GM12891 (cell line): ENCODE measurements around the gene ESYT2.

Experiments used
- POLR2A ChIP-seq: IDR thresholded peaks from 2 replicates; pipeline ENCODE4 v1.6.1; 2011; ENCODE audit warnings: low read depth, low read length, control low read depth
- POLR2AphosphoS5 ChIP-seq: IDR thresholded peaks from 2 replicates; pipeline ENCODE4 v1.6.1; 2011; ENCODE audit warnings: low read depth, low read length, control low read depth
- TAF1 ChIP-seq: IDR thresholded peaks from 2 replicates; pipeline ENCODE4 v1.6.1; 2011; ENCODE audit warnings: low read depth, low read length, control low read depth

- TF ChIP-seq POLR2AphosphoS5 (no peak), POLR2A (no peak), TAF1 (no peak)
These were observed 133.4 kb downstream of the ESYT2 start for GRCh38 chr7:158695726-158696452.
